WI38 (cell line): Measurements from ENCODE around the gene AEBP1.
"Not testable (repeated sequence)": the region's sequence is repeated elsewhere in the genome, so short reads cannot be mapped to it uniquely, and the experiment has no call there.

Source experiments
- H3K4me3 ChIP-seq: 2 replicates; pipeline ENCODE4 v1.5.1; 2011; ENCODE audit warnings: low read depth, mild to moderate bottlenecking, control low read depth, low read length
- TF ChIP-seq, protein P1 (sequence below): IDR thresholded peaks from 2 replicates; pipeline ENCODE4 v1.5.1; 2012; ENCODE audit warnings: low read depth, mild to moderate bottlenecking, control low read depth, low read length

AEBP1 gene

DNA sequence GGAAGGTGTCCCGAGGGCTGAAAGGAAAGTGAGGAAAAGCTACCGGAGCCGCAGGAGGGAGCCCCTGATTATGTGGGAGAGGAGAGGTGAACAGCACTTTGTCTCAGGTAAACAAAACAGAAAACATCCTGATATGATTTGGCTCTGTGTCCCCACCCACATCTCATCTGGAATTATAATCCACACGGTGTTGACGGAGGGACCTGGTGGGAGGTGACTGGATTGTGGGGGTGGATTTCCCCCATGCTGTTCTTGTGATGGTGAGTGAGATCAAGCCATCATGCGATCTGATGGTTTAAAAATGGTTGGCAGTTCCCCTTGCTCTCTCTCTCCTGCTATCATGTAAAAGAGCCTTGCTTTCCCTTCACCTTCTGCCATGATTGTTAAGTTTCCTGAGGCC is 16.2 kb downstream of the AEBP1 start:
- TF ChIP-seq, protein P1, sequence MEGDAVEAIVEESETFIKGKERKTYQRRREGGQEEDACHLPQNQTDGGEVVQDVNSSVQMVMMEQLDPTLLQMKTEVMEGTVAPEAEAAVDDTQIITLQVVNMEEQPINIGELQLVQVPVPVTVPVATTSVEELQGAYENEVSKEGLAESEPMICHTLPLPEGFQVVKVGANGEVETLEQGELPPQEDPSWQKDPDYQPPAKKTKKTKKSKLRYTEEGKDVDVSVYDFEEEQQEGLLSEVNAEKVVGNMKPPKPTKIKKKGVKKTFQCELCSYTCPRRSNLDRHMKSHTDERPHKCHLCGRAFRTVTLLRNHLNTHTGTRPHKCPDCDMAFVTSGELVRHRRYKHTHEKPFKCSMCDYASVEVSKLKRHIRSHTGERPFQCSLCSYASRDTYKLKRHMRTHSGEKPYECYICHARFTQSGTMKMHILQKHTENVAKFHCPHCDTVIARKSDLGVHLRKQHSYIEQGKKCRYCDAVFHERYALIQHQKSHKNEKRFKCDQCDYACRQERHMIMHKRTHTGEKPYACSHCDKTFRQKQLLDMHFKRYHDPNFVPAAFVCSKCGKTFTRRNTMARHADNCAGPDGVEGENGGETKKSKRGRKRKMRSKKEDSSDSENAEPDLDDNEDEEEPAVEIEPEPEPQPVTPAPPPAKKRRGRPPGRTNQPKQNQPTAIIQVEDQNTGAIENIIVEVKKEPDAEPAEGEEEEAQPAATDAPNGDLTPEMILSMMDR = no peak
- no peak overlapping the region for H3K4me3 ChIP-seq

DNA sequence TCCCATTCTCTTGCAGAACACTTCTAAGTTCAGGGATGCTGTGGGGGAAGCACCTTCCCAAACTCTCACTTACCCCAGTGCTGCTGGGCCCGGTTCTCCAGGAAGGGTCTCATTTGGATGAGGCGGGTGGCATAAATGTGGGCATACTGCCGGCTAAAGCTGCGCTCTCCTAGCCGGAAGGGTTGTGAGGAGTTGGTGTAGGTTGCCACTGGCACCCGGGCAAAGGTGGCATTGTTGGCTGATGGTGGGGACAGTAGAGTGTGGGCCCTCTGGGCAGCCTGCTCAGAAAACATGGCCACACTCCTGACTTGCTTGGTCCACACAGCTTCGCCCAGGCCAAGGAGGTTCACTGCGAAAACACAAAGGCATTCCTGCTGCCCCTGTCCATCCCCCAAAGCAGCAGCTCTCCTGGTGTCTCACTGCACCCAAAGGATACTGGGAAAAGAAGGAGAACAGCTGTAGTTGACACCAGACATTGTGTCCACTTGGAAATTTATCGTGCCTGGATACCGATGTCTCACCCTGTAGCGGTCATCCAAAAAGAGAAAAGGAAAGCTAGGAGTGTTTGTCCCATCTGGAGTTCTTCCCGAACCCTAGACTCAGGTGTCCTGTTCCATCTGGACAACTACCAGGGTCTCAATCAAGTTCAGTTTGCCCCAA is 17.7 kb downstream of the AEBP1 start:
- peak overlapping the region; percentile 75 for H3K4me3 ChIP-seq
- TF ChIP-seq, protein P1 = no peak

DNA sequence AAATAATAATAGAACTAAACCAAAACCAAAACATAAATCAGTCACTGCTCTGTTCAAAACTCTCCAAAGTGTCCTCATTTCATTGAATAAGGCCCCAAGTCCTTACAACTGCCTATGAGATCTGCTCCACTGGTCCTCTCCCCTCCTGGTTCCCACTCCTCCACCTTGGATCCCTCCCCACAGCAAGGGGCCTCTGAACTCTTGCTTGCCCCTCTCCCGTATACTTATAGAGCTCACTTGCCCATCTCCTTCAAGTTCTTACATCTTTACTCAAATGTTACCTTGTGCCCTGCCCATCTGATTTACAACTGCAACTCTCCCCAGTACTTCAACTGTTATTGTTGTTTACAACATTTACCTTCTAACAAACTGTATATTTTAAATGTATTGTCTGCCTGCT is 18.4 kb downstream of the AEBP1 start:
- TF ChIP-seq, protein P1 = no peak
- H3K4me3 ChIP-seq = peak overlapping the region; percentile 75

DNA sequence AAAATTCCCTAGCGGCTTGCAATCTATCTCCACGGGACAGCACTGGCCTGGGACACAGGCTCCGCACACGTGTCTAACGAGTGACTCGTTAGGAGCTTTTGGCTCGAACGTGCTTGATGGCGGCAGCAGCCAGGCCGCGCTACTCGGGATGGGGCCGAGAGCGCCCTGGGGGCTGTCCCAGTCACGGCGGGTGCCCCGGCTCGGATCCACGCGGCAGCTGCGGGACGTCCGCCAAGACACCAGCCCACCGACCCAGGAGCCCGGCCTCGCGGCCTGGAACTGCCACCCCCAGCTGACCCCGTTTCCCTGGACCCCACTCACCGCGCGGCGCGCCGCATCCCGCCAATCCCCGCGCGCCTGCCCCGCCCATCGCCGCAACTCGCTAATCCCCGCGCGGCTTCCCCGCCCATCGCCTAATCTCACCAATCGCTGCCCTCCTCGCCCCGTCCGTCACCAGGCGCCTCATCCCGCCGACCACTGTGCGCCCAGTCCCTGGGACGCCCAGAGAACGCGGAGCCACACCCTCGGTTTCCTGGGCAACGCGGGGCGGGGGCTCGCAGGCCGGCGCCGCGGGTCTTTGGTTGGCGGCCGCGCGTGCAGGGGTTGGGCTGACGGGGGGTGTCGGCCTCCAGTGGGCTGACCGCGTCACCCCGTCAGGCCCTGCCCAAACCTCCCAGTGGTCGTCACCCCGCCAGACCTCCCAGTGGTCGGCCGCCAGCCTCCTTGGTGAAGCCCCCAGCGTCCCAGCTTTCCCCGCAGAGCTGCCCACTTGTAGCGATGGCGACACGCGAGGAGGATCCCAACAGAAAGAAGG is 19.3 kb downstream of the AEBP1 start, which contains the start of gene POLD2:
Gene POLD2, minus strand, starts transcription at position 359 of the 814 bp plus-strand sequence. CDS start 1,495 bp downstream, outside the sequence.
- TF ChIP-seq, protein P1 = no peak
- peak within 1 kb of the TSS; percentile 75 for H3K4me3 ChIP-seq

DNA sequence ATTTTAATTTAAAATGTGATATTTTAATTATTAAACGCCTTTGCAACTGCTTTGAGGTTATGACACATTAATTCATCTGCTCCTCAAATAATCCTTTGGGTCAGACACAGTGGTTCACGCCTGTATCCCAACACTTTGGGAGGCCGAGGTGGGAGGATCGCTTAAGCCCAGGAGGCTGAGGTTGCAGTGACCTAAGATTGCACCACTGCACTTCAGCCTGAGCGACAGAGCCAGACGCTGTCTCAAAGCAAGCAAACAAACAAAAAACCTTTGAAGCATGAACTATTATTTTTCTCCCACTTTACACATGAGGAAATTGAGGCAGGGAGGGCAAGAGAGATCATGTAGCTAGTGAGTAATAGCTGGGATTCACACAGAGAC is 20.7 kb downstream of the AEBP1 start:
- TF ChIP-seq, protein P1 = no peak
- H3K4me3 ChIP-seq = no peak overlapping the region

DNA sequence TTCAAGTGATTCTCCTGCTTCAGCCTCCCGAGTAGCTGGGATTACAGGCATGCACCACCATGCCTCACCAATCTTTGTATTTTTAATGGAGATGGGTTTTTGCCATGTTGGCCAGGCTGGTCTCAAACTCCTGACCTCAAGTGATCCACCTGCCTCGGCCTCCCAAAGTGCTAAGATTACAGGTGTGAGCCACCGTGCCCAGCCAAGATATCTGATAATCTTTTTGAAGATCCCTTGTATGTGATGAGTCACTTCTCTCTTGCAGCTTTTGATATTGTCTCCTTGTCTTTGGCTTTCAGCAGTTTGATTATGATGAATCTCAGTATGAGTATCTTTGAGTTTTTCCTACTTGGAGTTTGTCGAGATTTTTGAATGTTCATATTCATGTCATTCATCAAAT is 22.4 kb downstream of the AEBP1 start:
- H3K4me3 ChIP-seq = not testable (repeated sequence)

DNA sequence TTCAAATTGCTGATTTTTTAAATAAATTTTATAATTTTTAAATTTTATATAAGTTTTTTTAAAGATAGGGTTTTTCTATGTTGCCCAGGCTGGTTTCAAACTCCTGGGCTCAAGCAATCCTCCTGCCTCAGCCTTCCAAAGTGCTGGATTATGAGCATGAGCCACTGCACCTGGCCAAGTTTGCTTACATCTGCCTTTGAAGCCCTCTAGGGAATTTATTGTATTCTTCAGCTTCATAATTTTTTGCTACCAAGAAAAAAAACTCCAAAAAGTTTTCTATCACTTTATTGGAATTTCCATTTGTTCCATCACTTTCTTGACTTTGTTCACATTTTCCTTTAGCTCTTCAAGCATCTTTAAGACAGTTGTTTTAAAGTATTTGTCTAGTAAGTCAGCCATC is 23.0 kb downstream of the AEBP1 start:
- no peak overlapping the region for H3K4me3 ChIP-seq

More for the DNA sequence above, 23.0 kb downstream of the AEBP1 start:
- TF ChIP-seq, protein P1 = no peak
